Muscle layer of duodenum (tissue), 2 donors: ENCODE results near the gene SPON1.

Source experiments
- H3K27ac ChIP-seq: one replicate; pipeline ENCODE4 v1.7.0; 2013; ENCODE audit warnings: mild to moderate bottlenecking, low read length
- H3K27me3 ChIP-seq: one replicate; pipeline ENCODE4 v1.7.0; 2013; ENCODE audit warnings: low read depth, mild to moderate bottlenecking, control low read depth, low read length
- H3K36me3 ChIP-seq, 2 donors: one replicate each; pipeline ENCODE4 v1.7.0; 2013; ENCODE audit warnings: low read length in 2 of 2, control low read depth in 1 of 2, mild to moderate bottlenecking in 1 of 2; ENCODE audit not compliant: insufficient read depth in 2 of 2, control insufficient read depth in 1 of 2
- H3K4me1 ChIP-seq, 2 donors: one replicate each; pipeline ENCODE4 v1.7.0; 2013; ENCODE audit warnings: low read length in 2 of 2, mild to moderate bottlenecking in 2 of 2, control low read depth in 1 of 2, moderate library complexity in 1 of 2; ENCODE audit not compliant: insufficient read depth in 2 of 2, control insufficient read depth in 1 of 2
- H3K4me3 ChIP-seq, 2 donors: one replicate each; pipeline ENCODE4 v1.7.0; 2013; ENCODE audit warnings: low read length in 2 of 2, low read depth in 1 of 2, mild to moderate bottlenecking in 1 of 2
- H3K9me3 ChIP-seq, 2 donors: one replicate each; pipeline ENCODE4 v1.7.0; 2013; ENCODE audit warnings: low read length in 2 of 2, control low read depth in 1 of 2, mild to moderate bottlenecking in 1 of 2; ENCODE audit not compliant: control insufficient read depth in 1 of 2
- donor health status: healthy.

Gene SPON1

GRCh38 chr11:14290422-14290821, 327.9 kb downstream of the SPON1 start:
- no peaks in the 10 kb centered on the region for H3K9me3 ChIP-seq
- H3K36me3 ChIP-seq, result peaks cover 7 to 13% of the 10 kb centered on the region in 2 donors
- H3K4me1 ChIP-seq, result no peaks in the 10 kb centered on the region
- no peaks in the 10 kb centered on the region for H3K27me3 ChIP-seq
- no peak overlapping the region for H3K4me3 ChIP-seq
- no peak overlapping the region for H3K27ac ChIP-seq

- no peaks in the 10 kb centered on the region for H3K4me1 ChIP-seq
- no peak overlapping the region for H3K27ac ChIP-seq
- no peaks in the 10 kb centered on the region for H3K9me3 ChIP-seq
- no peak overlapping the region for H3K4me3 ChIP-seq
- H3K36me3 ChIP-seq, result no peaks in the 10 kb centered on the region
- H3K27me3 ChIP-seq, result no peaks in the 10 kb centered on the region
Measured at GRCh38 chr11:14299921-14300320, 337.4 kb downstream of the SPON1 start.

GRCh38 chr11:14300661-14301304, 338.3 kb downstream of the SPON1 start:
- Histone ChIP-seq H3K4me1 (no peaks in the 10 kb centered on the region), H3K36me3 (no peaks in the 10 kb centered on the region), H3K9me3 (no peaks in the 10 kb centered on the region), H3K4me3 (no peak overlapping the region), H3K27ac (no peak overlapping the region), H3K27me3 (no peaks in the 10 kb centered on the region)

GRCh38 chr11:14304601-14305000, 342.1 kb downstream of the SPON1 start:
- H3K9me3 ChIP-seq, result no peaks in the 10 kb centered on the region
- H3K27ac ChIP-seq, result no peak overlapping the region
- H3K4me1 ChIP-seq, result no peaks in the 10 kb centered on the region
- H3K4me3 ChIP-seq, result no peak overlapping the region
- no peaks in the 10 kb centered on the region for H3K36me3 ChIP-seq
- no peaks in the 10 kb centered on the region for H3K27me3 ChIP-seq

GRCh38 chr11:14305649-14306048, 343.1 kb downstream of the SPON1 start:
- Histone ChIP-seq H3K4me1 (no peaks in the 10 kb centered on the region), H3K9me3 (no peaks in the 10 kb centered on the region), H3K36me3 (no peaks in the 10 kb centered on the region), H3K27me3 (no peaks in the 10 kb centered on the region), H3K4me3 (no peak overlapping the region), H3K27ac (no peak overlapping the region)

- no peak overlapping the region for H3K27ac ChIP-seq
- no peaks in the 10 kb centered on the region for H3K9me3 ChIP-seq
- no peak overlapping the region for H3K4me3 ChIP-seq
- H3K4me1 ChIP-seq, result no peaks in the 10 kb centered on the region
- H3K27me3 ChIP-seq, result no peaks in the 10 kb centered on the region
- H3K36me3 ChIP-seq, result no peaks in the 10 kb centered on the region
Measured at GRCh38 chr11:14306481-14306880, 344.0 kb downstream of the SPON1 start.

- peaks cover 0 to 5% of the 10 kb centered on the region in 2 donors for H3K4me1 ChIP-seq
Measured at GRCh38 chr11:14308114-14308896, 345.8 kb downstream of the SPON1 start.

GRCh38 chr11:14308897-14309387, 346.4 kb downstream of the SPON1 start:
- Histone ChIP-seq H3K9me3 (no peaks in the 10 kb centered on the region), H3K4me3 (no peak overlapping the region), H3K27ac (no peak overlapping the region), H3K36me3 (no peaks in the 10 kb centered on the region), H3K27me3 (no peaks in the 10 kb centered on the region), H3K4me1 (peaks cover 0 to 12% of the 10 kb centered on the region in 2 donors)

More at GRCh38 chr11:14308114-14308896, 345.8 kb downstream of the SPON1 start:
- no peaks in the 10 kb centered on the region for H3K9me3 ChIP-seq
- no peak overlapping the region for H3K4me3 ChIP-seq
- no peak overlapping the region for H3K27ac ChIP-seq
- H3K27me3 ChIP-seq, result no peaks in the 10 kb centered on the region
- H3K36me3 ChIP-seq, result no peaks in the 10 kb centered on the region

GRCh38 chr11:14309425-14310192, 347.1 kb downstream of the SPON1 start:
- H3K4me1 ChIP-seq, result peaks cover 0 to 13% of the 10 kb centered on the region in 2 donors
- H3K27ac ChIP-seq, result no peak overlapping the region
- no peaks in the 10 kb centered on the region for H3K9me3 ChIP-seq
- H3K4me3 ChIP-seq, result no peak overlapping the region
- no peaks in the 10 kb centered on the region for H3K36me3 ChIP-seq
- H3K27me3 ChIP-seq, result no peaks in the 10 kb centered on the region

- no peaks in the 10 kb centered on the region for H3K36me3 ChIP-seq
- peaks cover 0 to 13% of the 10 kb centered on the region in 2 donors for H3K4me1 ChIP-seq
- no peaks in the 10 kb centered on the region for H3K27me3 ChIP-seq
- no peak overlapping the region for H3K4me3 ChIP-seq
- H3K9me3 ChIP-seq, result no peaks in the 10 kb centered on the region
- H3K27ac ChIP-seq, result no peak overlapping the region
Measured at GRCh38 chr11:14310679-14311078, 348.2 kb downstream of the SPON1 start.

GRCh38 chr11:14312736-14313438, 350.4 kb downstream of the SPON1 start:
- Histone ChIP-seq H3K27ac (no peak overlapping the region), H3K36me3 (no peaks in the 10 kb centered on the region), H3K4me1 (peaks cover 0 to 13% of the 10 kb centered on the region in 2 donors)

More at GRCh38 chr11:14312736-14313438, 350.4 kb downstream of the SPON1 start:
- Histone ChIP-seq H3K27me3 (no peaks in the 10 kb centered on the region), H3K9me3 (no peaks in the 10 kb centered on the region), H3K4me3 (no peak overlapping the region)
